Measurements from ENCODE around the gene SESN3. TPM values are rescaled to one million over a fixed set of nuclear protein-coding genes. Genes with fewer than 3 reads are reported as not detected.
"Not testable (repeated sequence)": the region's sequence is repeated elsewhere in the genome, so short reads cannot be mapped to it uniquely, and the experiment has no call there.

The SESN3 gene
- total and polyA plus RNA-seq, 5 experiments from 2014 or later, result 1.3 to 86.2 (median 1.8) TPM

DNA sequence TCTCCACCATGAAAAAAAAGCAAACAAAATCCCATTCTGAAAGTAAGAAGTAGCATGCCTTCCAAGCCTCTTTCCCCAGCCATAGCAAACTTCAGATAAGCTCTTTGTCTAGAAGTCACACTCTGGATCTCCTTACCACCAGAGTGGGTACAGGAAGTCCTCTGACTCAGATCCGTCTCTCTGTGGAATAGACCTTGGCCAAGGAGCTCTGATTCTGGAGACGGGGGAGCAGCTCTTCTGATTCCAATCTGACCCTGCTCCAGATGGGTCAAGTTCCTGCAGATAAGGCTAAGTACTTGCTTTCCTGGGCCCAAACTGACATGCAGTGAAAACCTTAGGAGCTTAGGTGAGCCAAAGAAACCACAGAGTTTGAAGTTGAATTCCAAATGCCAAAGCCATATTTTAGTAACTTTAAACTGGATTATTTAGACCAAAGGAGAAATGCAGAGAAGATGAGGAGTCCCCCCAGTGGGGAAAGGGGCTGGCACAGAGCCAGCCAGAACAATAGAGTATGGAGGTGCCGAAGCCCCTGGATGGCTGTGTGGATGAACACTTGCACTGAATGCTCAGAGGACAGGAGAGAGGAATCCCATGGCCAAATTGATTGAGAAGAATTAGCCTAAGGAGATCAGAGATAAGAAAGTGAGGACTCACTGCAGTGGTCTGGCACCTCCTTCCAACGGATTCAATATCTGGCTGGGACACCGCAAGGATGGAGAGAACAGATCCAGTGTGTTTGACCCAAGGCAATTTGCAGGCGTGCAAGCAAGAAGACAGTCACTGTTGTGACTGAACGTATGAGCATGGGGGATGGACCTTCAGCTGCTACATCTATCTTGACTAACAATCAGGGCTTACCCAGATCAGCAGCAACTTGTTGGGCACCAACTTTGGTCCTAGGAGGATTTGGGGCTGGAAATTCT is 86.4 kb downstream of the SESN3 start:
- ATAC-seq, result no peak

DNA sequence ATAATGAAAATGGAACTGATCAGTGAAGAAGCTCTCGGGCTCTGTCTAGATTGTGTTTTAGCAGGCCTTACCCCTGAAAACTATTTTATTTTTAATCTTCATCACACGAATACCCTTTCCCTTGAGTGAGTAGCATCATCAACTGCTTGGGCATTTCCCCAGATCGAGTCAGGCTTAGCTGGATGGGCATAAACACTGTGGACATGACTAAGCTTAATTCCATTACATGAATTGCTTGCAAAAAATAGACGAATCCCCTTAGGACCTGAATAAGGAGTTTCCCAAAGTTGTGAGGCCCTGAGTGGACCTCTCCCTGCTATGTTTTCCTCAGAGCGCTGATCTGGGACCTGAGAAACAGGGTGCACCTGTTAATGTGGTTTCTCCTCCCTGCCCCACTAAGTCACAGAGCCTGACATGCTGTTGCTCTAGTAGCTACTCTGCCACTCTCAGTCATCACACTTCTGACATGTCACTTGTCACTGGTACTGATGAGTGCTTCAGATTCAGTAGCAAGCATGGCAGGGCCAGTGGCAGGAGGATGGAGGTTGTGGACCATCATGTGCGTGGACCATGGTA is 87.8 kb downstream of the SESN3 start:
- POLR2A ChIA-PET, result no interaction called here
- ATAC-seq (no peak), DNase-seq (no peak)
- Mint-ChIP-seq H3K4me1 (peaks cover 0 to 3% (median 0%) of the 10 kb centered on the region in 4 donors), H3K27ac (no peak overlapping the region), H3K36me3 (no peaks in the 10 kb centered on the region), H3K27me3 (peaks cover 14 to 48% (median 30%) of the 10 kb centered on the region in 5 donors), H3K4me3 (peak overlapping the region in 1 of 10 donors; percentile 21), H3K9me3 (no peaks in the 10 kb centered on the region)

More for the DNA sequence above, 86.4 kb downstream of the SESN3 start:
- no peak for DNase-seq
- no peaks in the 10 kb centered on the region for H3K9me3 Mint-ChIP-seq
- H3K4me3 Mint-ChIP-seq, result no peak overlapping the region
- H3K4me1 Mint-ChIP-seq, result peaks cover 0 to 5% (median 2%) of the 10 kb centered on the region in 4 donors
- no peaks in the 10 kb centered on the region for H3K36me3 Mint-ChIP-seq
- peak overlapping the region in 1 of 10 donors; percentile 57 for H3K27ac Mint-ChIP-seq
- POLR2A ChIA-PET, result interaction anchor here (0.7 kb wide), 1 partner anchor 66 kb away, joined by 3 read pairs; no protein-coding TSS in a partner anchor
- peaks cover 14 to 48% (median 30%) of the 10 kb centered on the region in 5 donors for H3K27me3 Mint-ChIP-seq

DNA sequence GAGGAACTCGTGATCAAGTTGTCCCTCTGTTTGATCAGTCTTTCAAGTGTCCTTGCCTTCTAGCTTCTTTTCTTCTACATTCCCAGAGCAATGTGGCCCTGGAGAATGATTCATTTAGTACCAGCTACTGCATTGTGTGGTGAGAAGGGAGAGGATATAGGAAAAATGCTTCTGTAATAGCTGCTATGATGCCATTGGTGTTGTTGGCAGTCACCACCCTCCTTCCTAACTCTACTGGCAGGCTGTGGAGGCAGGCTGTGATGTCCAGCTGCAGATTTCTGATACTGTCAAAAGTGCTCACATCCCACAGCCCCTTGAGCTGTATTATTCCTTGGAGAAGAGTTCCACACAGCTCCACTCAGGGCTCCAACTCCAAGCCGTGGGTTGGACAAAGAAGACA is 88.6 kb downstream of the SESN3 start:
- peaks cover 14 to 48% (median 28%) of the 10 kb centered on the region in 5 donors for H3K27me3 Mint-ChIP-seq
- H3K36me3 Mint-ChIP-seq, result no peaks in the 10 kb centered on the region
- no peak overlapping the region for H3K4me3 Mint-ChIP-seq
- no peaks in the 10 kb centered on the region for H3K9me3 Mint-ChIP-seq
- ATAC-seq (no peak), DNase-seq (no peak)
- POLR2A ChIA-PET, result no interaction called here
- no peak overlapping the region for H3K27ac Mint-ChIP-seq
- H3K4me1 Mint-ChIP-seq, result peaks cover 0 to 3% (median 0%) of the 10 kb centered on the region in 4 donors

DNA sequence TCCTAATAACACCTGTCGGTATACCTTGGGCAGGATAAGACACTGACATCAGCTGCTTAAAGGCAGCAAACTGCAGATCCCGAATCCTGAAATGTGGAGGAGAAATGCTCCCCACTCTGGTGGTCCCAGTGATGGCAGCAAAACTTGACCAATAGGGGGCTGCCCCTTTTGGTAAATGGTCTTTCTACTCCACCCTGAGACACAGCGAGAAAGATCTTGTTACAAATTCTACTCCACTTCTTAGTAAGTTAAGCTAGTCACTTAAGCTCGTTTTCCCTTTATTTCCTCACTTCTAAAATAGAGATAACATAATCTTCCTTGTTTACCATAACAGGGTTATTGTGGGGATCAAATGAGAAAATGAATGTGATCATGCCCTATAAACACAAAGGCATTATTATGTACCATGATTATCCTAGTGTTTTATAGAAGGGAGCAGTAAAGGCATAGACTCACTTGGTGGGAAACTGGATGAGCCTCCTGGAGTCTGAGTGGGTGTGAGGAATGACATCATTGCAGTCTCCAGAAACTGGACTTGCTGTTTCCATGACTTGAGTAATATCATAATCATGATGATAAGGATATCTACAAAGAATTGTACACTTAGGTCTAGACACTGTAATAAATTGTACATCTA is 90.5 kb downstream of the SESN3 start:
- H3K36me3 Mint-ChIP-seq, result no peaks in the 10 kb centered on the region
- POLR2A ChIA-PET, result interaction anchor here (0.9 to 1.6 kb wide), 2 partner anchors 51 to 72 kb away, joined by 3 to 7 read pairs; partner anchors contain the start of gene ENDOD1
- H3K4me1 Mint-ChIP-seq, result no peaks in the 10 kb centered on the region
- DNase-seq (no peak), ATAC-seq (no peak)
- no peaks in the 10 kb centered on the region for H3K9me3 Mint-ChIP-seq
- peaks cover 8 to 35% (median 16%) of the 10 kb centered on the region in 5 donors for H3K27me3 Mint-ChIP-seq
- no peak overlapping the region for H3K27ac Mint-ChIP-seq
- no peak overlapping the region for H3K4me3 Mint-ChIP-seq

DNA sequence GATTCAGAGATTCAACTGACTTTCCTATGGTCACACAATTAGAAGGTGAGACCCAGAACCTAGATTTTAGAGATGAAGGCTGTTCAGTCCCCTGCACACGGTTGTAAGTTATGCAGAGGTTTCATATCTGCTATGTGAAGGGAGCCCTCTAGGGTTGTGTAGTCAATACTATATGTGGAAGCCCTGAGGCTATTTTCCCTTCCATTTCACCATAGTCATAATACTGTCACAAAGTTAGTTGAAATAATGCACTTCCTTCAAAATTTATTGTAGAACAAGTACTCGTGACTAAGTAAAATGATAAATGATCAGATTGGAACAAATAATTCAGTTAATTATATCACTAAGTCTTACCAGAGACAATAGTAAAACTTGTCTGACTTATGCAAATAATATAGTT is 92.6 kb downstream of the SESN3 start:
- DNase-seq, result no peak
- Mint-ChIP-seq H3K36me3 (no peaks in the 10 kb centered on the region), H3K9me3 (no peaks in the 10 kb centered on the region), H3K27ac (no peak overlapping the region), H3K27me3 (peaks cover 2 to 14% (median 3%) of the 10 kb centered on the region in 5 donors), H3K4me3 (no peak overlapping the region), H3K4me1 (no peaks in the 10 kb centered on the region)
- POLR2A ChIA-PET, result no interaction called here
- peak; percentile 52 to 55 for ATAC-seq

DNA sequence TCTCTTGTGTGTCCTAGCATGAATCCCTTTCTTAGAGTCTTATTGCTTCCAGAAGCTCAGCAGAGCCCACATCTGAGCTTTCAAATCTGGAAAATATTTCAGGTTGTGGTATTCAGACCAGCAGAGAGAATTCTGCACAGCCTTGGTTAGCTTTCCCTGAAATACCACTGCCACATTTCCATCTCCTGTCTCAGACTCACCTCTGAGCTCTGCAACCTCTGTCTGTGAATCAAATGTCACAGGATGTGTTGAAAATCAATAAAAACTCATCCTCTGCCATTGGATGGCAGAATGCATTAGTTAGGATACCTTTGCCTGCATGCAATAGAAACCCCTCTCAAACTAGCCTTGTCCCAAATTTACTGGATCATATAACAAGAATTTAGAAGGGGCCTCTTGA is 93.7 kb downstream of the SESN3 start:
- POLR2A ChIA-PET, result interaction anchor here (0.7 to 1.2 kb wide), 3 partner anchors 39 to 350 kb away, joined by 3 to 6 read pairs (median 4); no protein-coding TSS in a partner anchor
- H3K4me1 Mint-ChIP-seq, result peaks cover 0 to 1% (median 0%) of the 10 kb centered on the region in 4 donors
- no peak for DNase-seq
- H3K27me3 Mint-ChIP-seq, result peaks cover 0 to 5% (median 2%) of the 10 kb centered on the region in 5 donors
- no peak overlapping the region for H3K27ac Mint-ChIP-seq
- peaks cover 0 to 2% (median 0%) of the 10 kb centered on the region in 3 donors for H3K36me3 Mint-ChIP-seq
- H3K9me3 Mint-ChIP-seq, result no peaks in the 10 kb centered on the region
- ATAC-seq, result no peak
- no peak overlapping the region for H3K4me3 Mint-ChIP-seq

DNA sequence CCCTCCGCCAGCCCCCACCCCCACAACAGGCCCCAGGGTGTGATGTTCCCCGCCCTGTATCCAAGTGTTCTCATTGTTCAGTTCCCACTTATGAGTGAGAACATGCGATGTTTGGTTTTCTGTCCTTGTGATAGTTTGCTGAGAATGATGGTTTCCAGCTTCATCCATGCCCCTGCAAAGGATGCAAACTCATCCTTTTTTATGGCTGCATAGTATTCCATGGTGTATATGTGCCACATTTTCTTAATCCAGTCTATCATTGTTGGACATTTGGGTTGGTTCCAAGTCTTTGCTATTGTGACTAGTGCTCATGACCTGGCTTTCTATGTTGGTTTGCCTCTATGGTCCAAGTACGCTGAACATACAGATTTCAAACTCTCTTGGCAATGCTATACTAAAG is 94.3 kb downstream of the SESN3 start:
- not testable (repeated sequence) for H3K9me3 Mint-ChIP-seq, ATAC-seq, DNase-seq, H3K4me3 Mint-ChIP-seq, H3K27me3 Mint-ChIP-seq, H3K27ac Mint-ChIP-seq, H3K4me1 Mint-ChIP-seq, H3K36me3 Mint-ChIP-seq
- POLR2A ChIA-PET, result interaction anchor here (0.7 to 1.2 kb wide), 4 partner anchors 38 to 350 kb away, joined by 3 to 6 read pairs (median 4); partner anchors contain the start of gene ENDOD1

DNA sequence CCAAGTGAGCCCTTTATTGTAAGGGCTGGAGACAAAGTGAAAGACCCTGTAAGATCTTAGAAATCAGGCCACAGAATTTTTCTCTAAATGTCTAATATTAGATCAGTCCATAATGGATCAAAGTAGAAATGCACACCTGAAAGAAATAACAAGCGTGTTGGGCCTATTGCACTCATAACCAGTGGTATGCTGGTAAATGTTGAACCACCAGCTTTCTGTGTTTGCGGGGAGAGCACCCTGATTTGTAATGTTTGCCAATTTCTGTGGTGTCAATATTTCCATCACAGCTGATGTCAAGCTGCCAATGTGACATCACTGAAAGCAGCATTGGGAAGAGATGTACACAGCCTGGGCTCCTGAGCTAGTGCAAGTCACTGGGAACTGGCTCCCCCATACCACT is 95.1 kb downstream of the SESN3 start:
- POLR2A ChIA-PET, result interaction anchor here (1.0 kb wide), 1 partner anchor 47 kb away, joined by 4 read pairs; the partner anchor contains the start of gene ENDOD1
- ATAC-seq (no peak), DNase-seq (no peak)
- H3K27ac Mint-ChIP-seq, result peak overlapping the region in 1 of 10 donors; percentile 30
- no peak overlapping the region for H3K4me3 Mint-ChIP-seq
- peaks cover 0 to 1% (median 0%) of the 10 kb centered on the region in 4 donors for H3K4me1 Mint-ChIP-seq
- no peaks in the 10 kb centered on the region for H3K27me3 Mint-ChIP-seq
- H3K36me3 Mint-ChIP-seq, result peaks cover 0 to 2% (median 2%) of the 10 kb centered on the region in 3 donors
- H3K9me3 Mint-ChIP-seq, result no peaks in the 10 kb centered on the region

DNA sequence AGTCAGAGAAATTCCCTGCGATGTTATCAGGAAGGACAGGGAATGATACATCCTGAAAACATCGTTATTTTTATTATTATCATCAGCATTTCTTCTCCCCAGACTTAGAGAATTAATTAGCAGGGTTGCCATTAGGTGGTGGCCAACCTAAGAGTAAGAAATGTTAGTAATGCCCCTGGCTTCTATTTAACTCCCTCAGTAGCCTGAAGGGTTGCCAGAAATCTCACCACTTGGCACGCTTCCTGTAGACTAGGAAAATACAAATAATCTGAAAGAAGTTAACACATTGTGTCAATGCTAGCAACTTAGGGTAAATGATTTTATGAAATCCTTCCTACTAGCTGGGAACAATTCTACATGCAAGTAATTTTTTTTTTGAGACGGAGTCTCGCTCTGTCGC is 95.8 kb downstream of the SESN3 start:
- H3K4me1 Mint-ChIP-seq, result peaks cover 0 to 1% (median 0%) of the 10 kb centered on the region in 4 donors
- POLR2A ChIA-PET, result no interaction called here
- no peaks in the 10 kb centered on the region for H3K27me3 Mint-ChIP-seq
- H3K4me3 Mint-ChIP-seq, result no peak overlapping the region
- no peaks in the 10 kb centered on the region for H3K9me3 Mint-ChIP-seq
- DNase-seq (no peak), ATAC-seq (no peak)
- no peak overlapping the region for H3K27ac Mint-ChIP-seq
- peaks cover 0 to 5% (median 3%) of the 10 kb centered on the region in 3 donors for H3K36me3 Mint-ChIP-seq

DNA sequence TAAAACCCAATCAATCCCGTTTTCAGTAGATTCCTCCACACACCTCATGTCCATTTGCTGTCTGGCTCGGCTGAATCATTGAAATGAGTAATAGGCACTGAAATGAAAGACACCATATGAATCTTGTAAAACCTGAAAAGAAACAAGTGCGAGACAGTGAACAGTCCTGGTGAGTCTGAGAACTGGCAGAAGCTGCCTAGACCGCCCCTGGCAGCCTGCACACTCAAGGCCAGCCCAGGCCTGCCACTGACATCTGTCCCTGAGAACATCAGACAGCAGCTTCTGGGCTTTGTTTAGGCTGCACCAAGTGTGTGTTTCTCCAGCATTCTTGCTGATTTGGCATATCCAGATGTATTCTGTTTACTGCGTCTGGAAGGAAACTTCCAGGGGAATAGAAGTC is 96.5 kb downstream of the SESN3 start:
- Mint-ChIP-seq H3K4me3 (no peak overlapping the region), H3K36me3 (peaks cover 0 to 10% (median 6%) of the 10 kb centered on the region in 3 donors), H3K9me3 (no peaks in the 10 kb centered on the region), H3K27ac (no peak overlapping the region), H3K4me1 (peaks cover 0 to 1% (median 0%) of the 10 kb centered on the region in 4 donors), H3K27me3 (no peaks in the 10 kb centered on the region)
- DNase-seq (no peak), ATAC-seq (no peak)
- POLR2A ChIA-PET, result no interaction called here

DNA sequence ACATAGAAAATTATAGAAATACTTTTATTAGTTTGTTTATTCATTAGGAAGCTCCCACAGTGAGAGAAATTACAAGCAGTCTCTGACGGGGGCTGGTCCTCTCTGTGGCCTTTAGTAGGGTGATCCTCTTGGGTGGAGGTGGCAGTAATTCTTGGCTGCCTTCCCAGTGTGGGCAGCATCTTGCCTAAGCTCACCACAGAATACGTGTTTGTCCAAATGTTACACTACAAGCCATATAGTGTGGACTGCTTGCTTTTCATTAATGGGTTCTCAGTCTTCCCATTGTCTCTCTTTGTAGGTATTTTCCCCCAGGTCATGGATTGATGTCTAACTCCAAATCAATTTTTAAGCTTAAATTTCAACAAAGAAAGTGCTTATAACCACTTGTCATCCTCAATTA is 98.0 kb downstream of the SESN3 start:
- Mint-ChIP-seq H3K27ac (no peak overlapping the region), H3K27me3 (no peaks in the 10 kb centered on the region), H3K4me1 (peaks cover 0 to 1% (median 0%) of the 10 kb centered on the region in 4 donors), H3K9me3 (no peaks in the 10 kb centered on the region), H3K4me3 (no peak overlapping the region), H3K36me3 (peaks cover 5 to 22% (median 15%) of the 10 kb centered on the region in 3 donors)
- DNase-seq (no peak), ATAC-seq (no peak)
- POLR2A ChIA-PET, result no interaction called here

DNA sequence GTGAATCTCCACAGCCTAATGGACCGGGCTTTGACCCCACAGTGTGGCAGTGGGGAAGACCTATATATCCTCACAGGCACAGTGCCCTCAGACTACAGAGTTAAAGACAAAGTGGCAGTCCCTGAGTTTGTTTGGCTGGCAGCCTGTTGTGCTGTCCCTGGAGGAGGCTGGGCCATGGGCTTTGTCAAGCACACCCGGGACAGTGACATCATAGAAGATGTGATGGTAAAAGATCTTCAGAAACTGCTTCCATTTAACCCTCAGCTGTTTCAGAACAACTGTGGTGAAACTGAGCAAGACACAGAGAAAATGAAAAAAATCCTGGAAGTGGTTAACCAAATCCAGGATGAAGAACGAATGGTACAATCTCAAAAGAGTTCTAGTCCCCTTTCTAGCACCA is 102.4 kb downstream of the SESN3 start:
- Mint-ChIP-seq H3K4me3 (no peak overlapping the region), H3K27me3 (no peaks in the 10 kb centered on the region), H3K9me3 (no peaks in the 10 kb centered on the region), H3K36me3 (peaks cover 5 to 24% (median 18%) of the 10 kb centered on the region in 3 donors), H3K27ac (peak overlapping the region in 1 of 10 donors; percentile 71), H3K4me1 (peaks cover 0 to 1% (median 0%) of the 10 kb centered on the region in 4 donors)
- DNase-seq (no peak), ATAC-seq (no peak)
- POLR2A ChIA-PET, result no interaction called here

Data from naive thymus-derived CD8-positive, alpha-beta T cell (primary cell).